Measurements from ENCODE around the gene NMNAT3. TPM values are rescaled to one million over a fixed set of nuclear protein-coding genes. Genes with fewer than 3 reads are reported as not detected.

NMNAT3 gene
- total RNA-seq, 1 experiment from 2014 or later = 1.3 TPM

GRCh38 chr3:139686206-139686605 lies 8.4 kb upstream of the NMNAT3 start:
- no peaks in the 10 kb centered on the region for H3K23me2 ChIP-seq (ENCODE audit: insufficient read length, low read depth, low read length, poor library complexity, severe bottlenecking)
- no peak overlapping the region for H2BK20ac ChIP-seq (ENCODE audit: low read depth, low read length, poor library complexity, severe bottlenecking)
- no peak overlapping the region for H3K14ac ChIP-seq (ENCODE audit: insufficient read depth, low read length)
- no peak overlapping the region for H2BK15ac ChIP-seq (ENCODE audit: low read depth, low read length)
- Mint-ChIP-seq H3K9me3 (peaks cover 0 to 4% of the 10 kb centered on the region in 2 experiments; a peak in 2 of 5 replicates), H3K36me3 (ENCODE audit: insufficient read depth in 1 of 3, low read depth in 3 of 3) (no peaks in the 10 kb centered on the region), H3K4me3 (no peak overlapping the region), H3K4me1 (peaks cover 7 to 14% of the 10 kb centered on the region in 2 experiments), H3K27me3 (ENCODE audit: low read depth) (peaks cover 12% of the 10 kb centered on the region), H3K27ac (no peak overlapping the region)
- no peak overlapping the region for H4K5ac ChIP-seq (ENCODE audit: insufficient read length, low read depth, low read length)
- H4K20me1 ChIP-seq (ENCODE audit: control insufficient read depth, insufficient read depth, insufficient read length) = no peaks in the 10 kb centered on the region
- no peak overlapping the region for H3K18ac ChIP-seq (ENCODE audit: insufficient read length, low read depth, low read length)
- no peak overlapping the region for H3K23ac ChIP-seq (ENCODE audit: insufficient read length, low read depth, low read length)
- no peak overlapping the region for H4K8ac ChIP-seq (replicated peaks; ENCODE audit: insufficient read length, low read depth, low read length)
- no peak overlapping the region for H2AK5ac ChIP-seq (ENCODE audit: insufficient read length, low read length)
- H3K4me1 ChIP-seq (ENCODE audit: insufficient read depth, low read length) = no peaks in the 10 kb centered on the region
- H2BK120ac ChIP-seq (ENCODE audit: low read depth, low read length, poor library complexity, severe bottlenecking) = no peak overlapping the region
- H3K27ac ChIP-seq (ENCODE audit: insufficient read length, low read depth, low read length) = no peak overlapping the region
- H4K91ac ChIP-seq (ENCODE audit: insufficient read length, low read depth, low read length) = no peak overlapping the region
- no peak overlapping the region for H3K9ac ChIP-seq (ENCODE audit: extremely low read depth, insufficient read length, low read length)
- WGBS (ENCODE audit: extremely low coverage, insufficient read length, low lambda C conversion rate) = no CpG with 5 or more reads among the region's 3 CpGs
- H3K4ac ChIP-seq (ENCODE audit: low read depth, low read length) = no peak overlapping the region
- no peaks in the 10 kb centered on the region for H3K79me2 ChIP-seq (ENCODE audit: insufficient read depth, low read length)
- TF ChIP-seq CTCF (conservative IDR thresholded peaks at IDR 0.05) = no peak
- H3K56ac ChIP-seq (ENCODE audit: insufficient read length, low read depth, low read length) = no peak overlapping the region
- H3K4me2 ChIP-seq (ENCODE audit: insufficient read depth, insufficient read length, low read length) = no peak overlapping the region
- H3K9me3 ChIP-seq (ENCODE audit: control insufficient read depth, low read depth, low read length) = no peaks in the 10 kb centered on the region
- no peaks in the 10 kb centered on the region for H3K79me1 ChIP-seq (ENCODE audit: insufficient read depth, low read depth, low read length, poor library complexity, severe bottlenecking)
- H2BK5ac ChIP-seq (ENCODE audit: insufficient read length, low read length) = no peak overlapping the region
- no peak overlapping the region for H2AFZ ChIP-seq (ENCODE audit: low read length)
- DNase-seq = no peak
- H2BK12ac ChIP-seq (ENCODE audit: insufficient read length, low read depth, low read length) = no peak overlapping the region
- H3T11ph ChIP-seq (ENCODE audit: low read length) = no peak overlapping the region
- H3K27me3 ChIP-seq (ENCODE audit: insufficient read depth, low read length) = no peaks in the 10 kb centered on the region
